Gastrocnemius medialis (tissue), 4 donors: ENCODE measurements around the gene RGS11.

Source experiments
- POLR2A ChIP-seq, 2 donors: fragments of 450-650 bp; IDR thresholded peaks; one replicate each; pipeline ENCODE4 v1.6.1; 2017; ENCODE audit warnings: antibody characterized with exemption in 2 of 2, mild to moderate bottlenecking in 2 of 2, moderate library complexity in 2 of 2
- TF ChIP-seq, protein P1 (sequence below), 5 experiments: fragments of 450-650 bp in 3 of 5; fragments of 200-600 bp in 2 of 5; sonication (generic) in 2 of 5; IDR thresholded peaks in 4 of 5; conservative IDR thresholded peaks in 1 of 5; 1 replicate in 4 of 5; 2 replicates in 1 of 5; pipeline ENCODE4 v1.5.1; 2016 to 2019; ENCODE audit warnings: antibody characterized with exemption in 5 of 5, mild to moderate bottlenecking in 3 of 5, moderate library complexity in 3 of 5

DNA sequence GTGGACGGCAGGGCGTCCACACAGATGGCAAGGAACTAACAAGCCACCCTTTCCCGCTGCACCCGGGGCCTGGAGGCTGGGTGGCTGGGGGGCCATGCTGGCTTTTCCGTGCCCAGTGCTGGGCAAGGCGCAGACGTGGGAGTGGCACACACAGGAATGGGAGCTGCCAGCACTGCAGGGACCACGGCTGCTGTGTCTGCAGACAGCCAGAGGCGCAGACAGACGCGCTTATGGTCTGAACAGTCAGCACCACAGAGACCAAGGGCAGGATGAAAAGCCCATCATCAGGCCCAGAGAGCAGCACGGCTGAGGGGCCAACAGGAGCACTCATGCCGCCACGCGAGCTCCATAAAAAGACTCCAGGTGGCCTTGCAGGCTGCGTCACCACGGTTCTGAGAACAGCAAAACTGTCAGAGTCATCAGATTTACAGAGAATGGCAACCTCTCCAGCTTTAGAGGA lies 31.2 kb upstream of the RGS11 start:
- TF ChIP-seq, protein P1, sequence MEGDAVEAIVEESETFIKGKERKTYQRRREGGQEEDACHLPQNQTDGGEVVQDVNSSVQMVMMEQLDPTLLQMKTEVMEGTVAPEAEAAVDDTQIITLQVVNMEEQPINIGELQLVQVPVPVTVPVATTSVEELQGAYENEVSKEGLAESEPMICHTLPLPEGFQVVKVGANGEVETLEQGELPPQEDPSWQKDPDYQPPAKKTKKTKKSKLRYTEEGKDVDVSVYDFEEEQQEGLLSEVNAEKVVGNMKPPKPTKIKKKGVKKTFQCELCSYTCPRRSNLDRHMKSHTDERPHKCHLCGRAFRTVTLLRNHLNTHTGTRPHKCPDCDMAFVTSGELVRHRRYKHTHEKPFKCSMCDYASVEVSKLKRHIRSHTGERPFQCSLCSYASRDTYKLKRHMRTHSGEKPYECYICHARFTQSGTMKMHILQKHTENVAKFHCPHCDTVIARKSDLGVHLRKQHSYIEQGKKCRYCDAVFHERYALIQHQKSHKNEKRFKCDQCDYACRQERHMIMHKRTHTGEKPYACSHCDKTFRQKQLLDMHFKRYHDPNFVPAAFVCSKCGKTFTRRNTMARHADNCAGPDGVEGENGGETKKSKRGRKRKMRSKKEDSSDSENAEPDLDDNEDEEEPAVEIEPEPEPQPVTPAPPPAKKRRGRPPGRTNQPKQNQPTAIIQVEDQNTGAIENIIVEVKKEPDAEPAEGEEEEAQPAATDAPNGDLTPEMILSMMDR (IDR thresholded peaks at IDR 0.05 in 4 of 5, conservative IDR thresholded peaks at IDR 0.05 in 1 of 5), result no peak
- TF ChIP-seq POLR2A (IDR thresholded peaks at IDR 0.05), result no peak
